ENCODE measurements around the gene NAIF1.

Gene NAIF1

DNA sequence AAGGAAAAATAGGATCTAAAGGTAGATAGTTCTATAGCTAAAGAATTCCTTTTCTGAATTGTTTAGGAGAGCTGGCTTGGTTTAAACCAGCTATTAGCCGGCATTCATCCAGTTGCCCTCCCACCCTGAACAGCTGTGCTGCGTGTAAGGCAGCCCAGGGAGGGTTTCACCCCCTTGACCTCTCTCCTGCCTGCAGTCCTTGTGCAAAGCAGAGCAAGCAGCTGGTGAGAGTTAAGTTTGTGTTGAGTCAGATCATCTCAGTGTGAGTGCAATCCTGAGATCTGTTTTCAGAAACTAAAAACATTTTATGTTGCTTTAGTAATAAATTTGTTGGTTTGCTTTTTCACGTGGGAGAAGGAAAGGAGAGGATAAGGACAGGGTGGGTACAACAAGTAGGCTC lies 13.9 kb upstream of the NAIF1 start:
- no peak overlapping the region for H2BK12ac ChIP-seq (ENCODE audit: low read length)
- no peak overlapping the region for H3K4me3 ChIP-seq (ENCODE audit: low read length in 2 of 2)
- H3K36me3 ChIP-seq (replicated peaks in 1 of 2; ENCODE audit: control insufficient read depth in 2 of 2, insufficient read depth in 2 of 2, low read length in 2 of 2): peaks cover 0 to 15% of the 10 kb centered on the region in 2 donors
- H3K9me3 ChIP-seq (replicated peaks in 1 of 2; ENCODE audit: control insufficient read depth in 2 of 2, insufficient read depth in 1 of 2, low read depth in 1 of 2, low read length in 2 of 2): peaks cover 0 to 4% of the 10 kb centered on the region in 2 donors
- H2AK5ac ChIP-seq (ENCODE audit: low read depth, low read length): no peak overlapping the region
- H3K27me3 ChIP-seq (ENCODE audit: control insufficient read depth in 3 of 3, insufficient read depth in 3 of 3, low read depth in 1 of 3, low read length in 3 of 3): no peaks in the 10 kb centered on the region
- H4K8ac ChIP-seq (ENCODE audit: low read depth, low read length): no peak overlapping the region
- H3K4me1 ChIP-seq (ENCODE audit: control insufficient read depth in 2 of 2, insufficient read depth in 1 of 2, low read depth in 1 of 2, low read length in 2 of 2): peaks cover 15 to 16% of the 10 kb centered on the region in 2 donors
- H3K18ac ChIP-seq (ENCODE audit: low read length): no peak overlapping the region
- no peak for DNase-seq (ENCODE audit: low spot score)
- peak overlapping the region; percentile 93 for H3K27ac ChIP-seq (replicated peaks; ENCODE audit: low read length)
- no peak overlapping the region for H2AFZ ChIP-seq (ENCODE audit: low read length)
- no peak overlapping the region for H3K23ac ChIP-seq (ENCODE audit: low read depth, low read length, poor library complexity)
- no peak overlapping the region for H3K4ac ChIP-seq (ENCODE audit: low read length)
- H4K91ac ChIP-seq (ENCODE audit: low read depth, low read length, poor library complexity): no peak overlapping the region
- H3K14ac ChIP-seq (ENCODE audit: low read length): no peak overlapping the region
- H2BK120ac ChIP-seq (ENCODE audit: low read depth, low read length): no peak overlapping the region
- no peak overlapping the region for H3K9ac ChIP-seq (ENCODE audit: low read depth, low read length, poor library complexity)
- no peaks in the 10 kb centered on the region for H3K79me1 ChIP-seq (ENCODE audit: low read depth, low read length)
- no CpG with 5 or more reads among the region's 3 CpGs for WGBS, 2 donors (ENCODE audit: extremely low coverage in 2 of 2, insufficient read length in 2 of 2, insufficient replicate concordance in 1 of 2)
- H2BK15ac ChIP-seq (ENCODE audit: low read length): no peak overlapping the region
- no peak overlapping the region for H2BK5ac ChIP-seq (ENCODE audit: low read length)
- no peak overlapping the region for H3K4me2 ChIP-seq (ENCODE audit: insufficient read depth, low read length, poor library complexity, severe bottlenecking)

DNA sequence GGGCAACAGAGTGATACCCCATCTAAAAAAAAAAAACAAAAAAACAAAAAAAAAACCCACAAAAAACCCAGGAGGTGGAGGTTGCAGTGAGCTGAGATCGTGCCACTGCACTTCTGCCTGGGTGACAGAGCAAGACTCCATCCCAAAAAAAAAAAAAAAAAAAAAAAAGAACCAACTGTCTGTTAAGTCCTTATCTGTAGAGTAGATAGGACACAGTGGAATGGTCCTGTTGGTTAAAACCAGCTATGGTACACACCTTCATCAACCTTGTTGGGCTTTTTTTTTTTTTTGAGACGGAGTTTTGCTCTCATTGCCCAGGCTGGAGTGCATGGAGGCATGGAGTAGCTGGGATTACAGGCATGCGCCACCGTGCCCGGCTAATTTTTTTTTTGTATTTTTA lies 13.1 kb upstream of the NAIF1 start:
- no peak overlapping the region for H2AFZ ChIP-seq (ENCODE audit: low read length)
- peaks cover 0 to 9% of the 10 kb centered on the region in 2 donors for H3K36me3 ChIP-seq (replicated peaks in 1 of 2; ENCODE audit: control insufficient read depth in 2 of 2, insufficient read depth in 2 of 2, low read length in 2 of 2)
- H3K27me3 ChIP-seq (ENCODE audit: control insufficient read depth in 3 of 3, insufficient read depth in 3 of 3, low read depth in 1 of 3, low read length in 3 of 3): no peaks in the 10 kb centered on the region
- no peak overlapping the region for H2BK120ac ChIP-seq (ENCODE audit: low read depth, low read length)
- no peak overlapping the region for H2BK12ac ChIP-seq (ENCODE audit: low read length)
- H3K79me1 ChIP-seq (ENCODE audit: low read depth, low read length): no peaks in the 10 kb centered on the region
- H3K27ac ChIP-seq (replicated peaks; ENCODE audit: low read length): peak overlapping the region; percentile 93
- H3K18ac ChIP-seq (ENCODE audit: low read length): no peak overlapping the region
- no peak overlapping the region for H3K4me3 ChIP-seq (ENCODE audit: low read length in 2 of 2)
- no peak overlapping the region for H4K91ac ChIP-seq (ENCODE audit: low read depth, low read length, poor library complexity)
- no peak overlapping the region for H2BK5ac ChIP-seq (ENCODE audit: low read length)
- no peak overlapping the region for H2AK5ac ChIP-seq (ENCODE audit: low read depth, low read length)
- no peak overlapping the region for H3K4me2 ChIP-seq (ENCODE audit: insufficient read depth, low read length, poor library complexity, severe bottlenecking)
- no peak overlapping the region for H4K8ac ChIP-seq (ENCODE audit: low read depth, low read length)
- H3K14ac ChIP-seq (ENCODE audit: low read length): no peak overlapping the region
- WGBS, 2 donors (ENCODE audit: extremely low coverage in 2 of 2, insufficient read length in 2 of 2, insufficient replicate concordance in 1 of 2): no CpG with 5 or more reads among the region's 5 CpGs
- H3K23ac ChIP-seq (ENCODE audit: low read depth, low read length, poor library complexity): no peak overlapping the region
- peaks cover 15 to 16% of the 10 kb centered on the region in 2 donors for H3K4me1 ChIP-seq (ENCODE audit: control insufficient read depth in 2 of 2, insufficient read depth in 1 of 2, low read depth in 1 of 2, low read length in 2 of 2)
- H3K4ac ChIP-seq (ENCODE audit: low read length): no peak overlapping the region
- peaks cover 0 to 4% of the 10 kb centered on the region in 2 donors for H3K9me3 ChIP-seq (replicated peaks in 1 of 2; ENCODE audit: control insufficient read depth in 2 of 2, insufficient read depth in 1 of 2, low read depth in 1 of 2, low read length in 2 of 2)
- no peak overlapping the region for H3K9ac ChIP-seq (ENCODE audit: low read depth, low read length, poor library complexity)
- no peak overlapping the region for H2BK15ac ChIP-seq (ENCODE audit: low read length)
- no peak for DNase-seq (ENCODE audit: low spot score)

DNA sequence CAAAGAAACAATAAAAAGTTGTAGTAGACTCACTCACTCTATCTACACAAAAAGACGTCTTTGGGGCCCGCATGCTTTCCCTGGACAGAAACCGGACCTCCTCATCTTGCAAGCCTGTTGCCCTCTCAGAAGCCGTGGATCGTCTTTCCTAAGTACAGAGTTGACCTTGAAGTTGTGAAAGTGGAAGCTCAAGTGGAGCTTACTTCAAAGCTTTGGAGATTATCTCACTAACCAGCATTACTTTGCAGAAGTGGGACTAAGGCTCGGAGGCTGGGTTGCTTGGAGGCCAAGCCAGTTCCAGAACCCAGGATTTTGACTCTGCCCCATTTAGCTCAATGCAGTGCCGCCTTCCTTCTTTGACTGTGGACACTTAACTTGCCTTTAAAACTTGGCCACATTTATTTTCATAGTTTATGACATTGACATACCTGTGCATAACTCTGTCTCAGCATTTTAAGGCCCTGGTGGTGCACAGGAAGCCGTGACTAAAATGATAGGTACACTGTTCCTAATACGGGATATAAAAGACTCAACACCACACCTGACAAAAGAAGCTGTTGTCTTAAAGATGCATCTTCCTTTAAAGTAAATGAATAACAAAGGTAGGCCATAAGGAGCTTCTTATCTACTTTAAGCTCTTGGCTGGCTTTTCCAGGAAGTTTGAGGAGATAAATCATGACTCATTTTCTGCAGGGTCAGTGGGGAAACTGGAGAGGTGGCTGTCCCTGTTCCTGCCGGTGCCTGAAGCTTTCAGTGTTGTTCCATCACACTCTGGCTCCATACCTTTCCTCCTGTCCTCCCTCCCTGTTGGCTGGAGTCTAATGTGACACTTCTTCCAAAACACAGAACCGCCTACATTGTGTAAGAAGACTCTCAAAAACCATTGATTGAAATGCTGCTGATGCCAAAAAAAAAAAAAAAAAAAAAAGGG lies 11.6 kb upstream of the NAIF1 start:
- no peak overlapping the region for H3K4ac ChIP-seq (ENCODE audit: low read length)
- H3K36me3 ChIP-seq (replicated peaks in 1 of 2; ENCODE audit: control insufficient read depth in 2 of 2, insufficient read depth in 2 of 2, low read length in 2 of 2): peaks cover 0 to 9% of the 10 kb centered on the region in 2 donors
- peaks cover 0 to 4% of the 10 kb centered on the region in 2 donors for H3K9me3 ChIP-seq (replicated peaks in 1 of 2; ENCODE audit: control insufficient read depth in 2 of 2, insufficient read depth in 1 of 2, low read depth in 1 of 2, low read length in 2 of 2)
- H3K27me3 ChIP-seq (ENCODE audit: control insufficient read depth in 3 of 3, insufficient read depth in 3 of 3, low read depth in 1 of 3, low read length in 3 of 3): no peaks in the 10 kb centered on the region
- H4K8ac ChIP-seq (ENCODE audit: low read depth, low read length): no peak overlapping the region
- no peak overlapping the region for H2AFZ ChIP-seq (ENCODE audit: low read length)
- no peak overlapping the region for H2BK12ac ChIP-seq (ENCODE audit: low read length)
- H3K4me1 ChIP-seq (ENCODE audit: control insufficient read depth in 2 of 2, insufficient read depth in 1 of 2, low read depth in 1 of 2, low read length in 2 of 2): peaks cover 15 to 16% of the 10 kb centered on the region in 2 donors
- no peaks in the 10 kb centered on the region for H3K79me1 ChIP-seq (ENCODE audit: low read depth, low read length)
- no peak overlapping the region for H3K23ac ChIP-seq (ENCODE audit: low read depth, low read length, poor library complexity)
- H2AK5ac ChIP-seq (ENCODE audit: low read depth, low read length): no peak overlapping the region
- no peak for DNase-seq (ENCODE audit: low spot score)
- H4K91ac ChIP-seq (ENCODE audit: low read depth, low read length, poor library complexity): no peak overlapping the region
- no peak overlapping the region for H2BK120ac ChIP-seq (ENCODE audit: low read depth, low read length)
- no peak overlapping the region for H3K27ac ChIP-seq (replicated peaks; ENCODE audit: low read length)
- no peak overlapping the region for H3K4me3 ChIP-seq (ENCODE audit: low read length in 2 of 2)
- H2BK5ac ChIP-seq (ENCODE audit: low read length): no peak overlapping the region
- WGBS, 2 donors (ENCODE audit: extremely low coverage in 2 of 2, insufficient read length in 2 of 2, insufficient replicate concordance in 1 of 2): no CpG with 5 or more reads among the region's 11 CpGs
- no peak overlapping the region for H3K4me2 ChIP-seq (ENCODE audit: insufficient read depth, low read length, poor library complexity, severe bottlenecking)
- no peak overlapping the region for H3K14ac ChIP-seq (ENCODE audit: low read length)
- H3K9ac ChIP-seq (ENCODE audit: low read depth, low read length, poor library complexity): no peak overlapping the region
- no peak overlapping the region for H2BK15ac ChIP-seq (ENCODE audit: low read length)
- no peak overlapping the region for H3K18ac ChIP-seq (ENCODE audit: low read length)

DNA sequence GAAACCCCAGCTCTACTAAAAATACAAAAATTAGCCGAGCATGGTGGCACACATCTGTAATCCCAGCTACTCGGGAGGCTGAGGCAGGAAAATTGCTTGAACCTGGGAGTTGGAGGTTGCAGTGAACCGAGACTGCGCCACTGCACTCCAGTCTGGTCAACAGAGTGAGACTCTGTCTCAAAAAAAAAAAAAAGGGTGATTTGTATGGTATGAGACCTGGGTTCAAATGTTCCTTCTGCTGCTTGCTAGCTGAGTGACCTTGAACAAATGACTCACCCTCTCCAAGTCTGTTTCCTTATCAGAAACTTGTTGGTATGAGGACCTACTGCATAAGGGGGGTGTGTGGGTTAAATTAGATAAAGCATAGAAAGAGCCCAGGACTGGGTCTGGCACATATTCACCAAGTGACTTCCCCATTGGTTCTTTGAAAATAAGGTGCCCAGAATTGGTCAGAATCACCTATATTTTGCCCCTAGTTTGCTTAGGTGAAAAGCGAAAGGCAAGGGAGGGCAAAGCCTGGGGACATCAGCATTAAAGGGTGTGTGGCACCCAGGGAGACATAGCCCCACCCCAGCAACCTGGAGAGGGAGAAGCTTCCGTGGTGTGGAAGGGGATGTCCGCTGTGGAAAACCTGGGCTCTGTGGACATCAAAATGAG lies 10.9 kb upstream of the NAIF1 start:
- no peak overlapping the region for H2BK5ac ChIP-seq (ENCODE audit: low read length)
- H3K36me3 ChIP-seq (replicated peaks in 1 of 2; ENCODE audit: control insufficient read depth in 2 of 2, insufficient read depth in 2 of 2, low read length in 2 of 2): peaks cover 0 to 9% of the 10 kb centered on the region in 2 donors
- H3K18ac ChIP-seq (ENCODE audit: low read length): no peak overlapping the region
- no peak overlapping the region for H2AK5ac ChIP-seq (ENCODE audit: low read depth, low read length)
- no peak overlapping the region for H2BK120ac ChIP-seq (ENCODE audit: low read depth, low read length)
- no peaks in the 10 kb centered on the region for H3K27me3 ChIP-seq (ENCODE audit: control insufficient read depth in 3 of 3, insufficient read depth in 3 of 3, low read depth in 1 of 3, low read length in 3 of 3)
- no CpG with 5 or more reads among the region's 7 CpGs for WGBS, 2 donors (ENCODE audit: extremely low coverage in 2 of 2, insufficient read length in 2 of 2, insufficient replicate concordance in 1 of 2)
- peaks cover 15 to 17% of the 10 kb centered on the region in 2 donors for H3K4me1 ChIP-seq (ENCODE audit: control insufficient read depth in 2 of 2, insufficient read depth in 1 of 2, low read depth in 1 of 2, low read length in 2 of 2)
- H2AFZ ChIP-seq (ENCODE audit: low read length): no peak overlapping the region
- H3K14ac ChIP-seq (ENCODE audit: low read length): no peak overlapping the region
- no peak overlapping the region for H4K8ac ChIP-seq (ENCODE audit: low read depth, low read length)
- no peak for DNase-seq (ENCODE audit: low spot score)
- H3K4me2 ChIP-seq (ENCODE audit: insufficient read depth, low read length, poor library complexity, severe bottlenecking): no peak overlapping the region
- H3K9ac ChIP-seq (ENCODE audit: low read depth, low read length, poor library complexity): no peak overlapping the region
- H4K91ac ChIP-seq (ENCODE audit: low read depth, low read length, poor library complexity): no peak overlapping the region
- no peak overlapping the region for H2BK12ac ChIP-seq (ENCODE audit: low read length)
- no peak overlapping the region for H3K4me3 ChIP-seq (ENCODE audit: low read length in 2 of 2)
- no peak overlapping the region for H3K4ac ChIP-seq (ENCODE audit: low read length)
- peaks cover 0 to 4% of the 10 kb centered on the region in 2 donors for H3K9me3 ChIP-seq (replicated peaks in 1 of 2; ENCODE audit: control insufficient read depth in 2 of 2, insufficient read depth in 1 of 2, low read depth in 1 of 2, low read length in 2 of 2)
- no peak overlapping the region for H3K27ac ChIP-seq (replicated peaks; ENCODE audit: low read length)
- H3K79me1 ChIP-seq (ENCODE audit: low read depth, low read length): no peaks in the 10 kb centered on the region
- H3K23ac ChIP-seq (ENCODE audit: low read depth, low read length, poor library complexity): no peak overlapping the region
- H2BK15ac ChIP-seq (ENCODE audit: low read length): no peak overlapping the region

Measured in neuronal stem cell (in vitro differentiated cells).